ENCODE measurements around the gene KLRD1. TPM values are rescaled to one million over a fixed set of nuclear protein-coding genes. Genes with fewer than 3 reads are reported as not detected.

KLRD1 gene
- under 0.01 and 0.50 TPM in 2 replicates for total RNA-seq

GRCh38 chr12:10307630-10308029 lies at the start of gene KLRD1:
TSS of gene KLRD1 (plus strand) at chr12:10307870. CDS start at chr12:10308078, 208 bp downstream.

Other genes with a start within 250 kb of the KLRD1 start
- gene CLEC1A, start 208.9 kb upstream of the KLRD1 start, total RNA-seq = not detected in 2 replicates
- under 0.01 and 1.9 TPM in 2 replicates for gene CLEC7A, start 177.7 kb upstream of the KLRD1 start, total RNA-seq
- gene OLR1, start 135.7 kb upstream of the KLRD1 start, total RNA-seq = under 0.01 TPM in 2 replicates
- gene TMEM52B, start 128.8 kb upstream of the KLRD1 start, total RNA-seq = not detected in 2 replicates
- 31.8 and 37.7 TPM in 2 replicates for gene GABARAPL1, start 95.0 kb upstream of the KLRD1 start, total RNA-seq
- 0.07 TPM in 1 of 2 replicates, not detected in the other for gene KLRK1, start 82.2 kb downstream of the KLRD1 start, total RNA-seq
- gene KLRC4, start 101.9 kb downstream of the KLRD1 start, total RNA-seq = not detected in 2 replicates
- gene KLRC3, start 112.7 kb downstream of the KLRD1 start, total RNA-seq = not detected in 2 replicates
- gene KLRC2, start 128.1 kb downstream of the KLRD1 start, total RNA-seq = 0.14 TPM in 1 of 2 replicates, not detected in the other
- gene KLRC1, start 145.5 kb downstream of the KLRD1 start, total RNA-seq = not detected in 2 replicates
- 0.68 and 7.4 TPM in 2 replicates for gene EIF2S3B, start 198.0 kb downstream of the KLRD1 start, total RNA-seq

All from nasal cavity respiratory epithelium epithelial cell of viscerocranial mucosa (primary cell).